ENCODE data around the gene KRTAP5-3.

Gene KRTAP5-3

GRCh38 chr11:1566381-1567051 is 41.7 kb downstream of the KRTAP5-3 start:
- Histone ChIP-seq H3K9me3 (no peaks in the 10 kb centered on the region), H3K4me1 (no peaks in the 10 kb centered on the region), H3K27me3 (ENCODE audit: low read depth) (no peaks in the 10 kb centered on the region), H3K4me3 (no peak overlapping the region), H3K36me3 (replicated peaks) (no peaks in the 10 kb centered on the region)
- peak in 1 of 2 experiments; percentile 9 for DNase-seq (ENCODE audit: low spot score in 2 of 2)
- in situ Hi-C loops (cut with MboI; ENCODE audit: low sequenced_read_pairs), result no loop called here

- Histone ChIP-seq H3K36me3 (replicated peaks) (no peaks in the 10 kb centered on the region), H3K4me3 (no peak overlapping the region), H3K9me3 (no peaks in the 10 kb centered on the region), H3K27me3 (ENCODE audit: low read depth) (no peaks in the 10 kb centered on the region), H3K4me1 (no peaks in the 10 kb centered on the region)
- peak in 1 of 2 experiments; percentile 7 for DNase-seq (ENCODE audit: low spot score in 2 of 2)
- in situ Hi-C loops (cut with MboI; ENCODE audit: low sequenced_read_pairs), result no loop called here
Observed at GRCh38 chr11:1565904-1566247, 42.4 kb downstream of the KRTAP5-3 start.

DNA sequence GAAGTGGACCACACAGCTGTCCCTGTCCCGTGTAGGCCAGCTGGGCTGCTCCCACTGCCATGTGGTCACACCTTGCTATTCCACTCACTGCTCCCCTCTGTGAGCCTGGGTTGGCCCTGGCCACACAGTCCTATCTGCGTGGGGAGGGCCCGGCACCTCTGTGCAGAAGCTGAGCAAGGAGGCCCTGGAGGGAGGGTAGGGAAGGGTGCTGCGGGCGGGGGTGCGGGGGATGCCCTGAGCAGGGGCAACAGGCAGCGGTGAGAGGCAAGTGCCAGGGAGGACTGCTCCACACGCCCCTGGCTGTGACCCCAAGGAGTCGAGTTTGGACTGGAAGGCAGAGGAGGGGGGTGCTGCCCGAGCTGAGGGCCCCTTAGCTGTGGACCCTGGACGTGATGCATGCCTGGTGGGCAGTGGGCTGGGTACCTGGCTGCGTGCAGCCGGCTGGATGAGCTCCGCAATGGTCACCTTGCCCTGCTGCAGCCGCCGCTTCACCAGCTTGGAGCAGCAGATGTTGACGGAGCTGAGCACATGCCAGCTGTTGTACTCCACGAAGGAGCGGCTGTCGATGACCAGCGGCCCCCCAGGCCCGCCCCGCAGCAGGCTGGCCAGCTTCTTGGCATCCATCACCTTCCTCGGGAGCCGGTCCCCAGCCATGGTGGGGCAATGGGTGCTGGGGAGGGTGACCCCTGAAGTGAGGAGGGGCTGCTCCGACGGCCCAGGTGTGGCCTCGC is 42.9 kb downstream of the KRTAP5-3 start:
- DNase-seq (ENCODE audit: low spot score in 2 of 2), result peak in 1 of 2 experiments; percentile 6
- Histone ChIP-seq H3K4me1 (no peaks in the 10 kb centered on the region), H3K36me3 (replicated peaks) (no peaks in the 10 kb centered on the region), H3K27me3 (ENCODE audit: low read depth) (no peaks in the 10 kb centered on the region), H3K9me3 (no peaks in the 10 kb centered on the region), H3K4me3 (no peak overlapping the region)
- in situ Hi-C loops (cut with MboI; ENCODE audit: low sequenced_read_pairs), result no loop called here

- in situ Hi-C loops (cut with MboI; ENCODE audit: low sequenced_read_pairs), result no loop called here
- DNase-seq (ENCODE audit: low spot score in 2 of 2), result peak in 1 of 2 experiments; percentile 67
Observed at GRCh38 chr11:1564535-1565172, 43.6 kb downstream of the KRTAP5-3 start.

GRCh38 chr11:1563697-1564534 is 44.3 kb downstream of the KRTAP5-3 start:
- in situ Hi-C loops (cut with MboI; ENCODE audit: low sequenced_read_pairs), result no loop called here
- H3K4me1 ChIP-seq, result no peaks in the 10 kb centered on the region
- no peaks in the 10 kb centered on the region for H3K27me3 ChIP-seq (ENCODE audit: low read depth)
- H3K9me3 ChIP-seq, result no peaks in the 10 kb centered on the region
- no peaks in the 10 kb centered on the region for H3K36me3 ChIP-seq (replicated peaks)
- DNase-seq (ENCODE audit: low spot score in 2 of 2), result no peak
- no peak overlapping the region for H3K4me3 ChIP-seq

More at GRCh38 chr11:1564535-1565172, 43.6 kb downstream of the KRTAP5-3 start:
- H3K9me3 ChIP-seq, result no peaks in the 10 kb centered on the region
- no peaks in the 10 kb centered on the region for H3K4me1 ChIP-seq
- H3K4me3 ChIP-seq, result no peak overlapping the region
- H3K27me3 ChIP-seq (ENCODE audit: low read depth), result no peaks in the 10 kb centered on the region
- no peaks in the 10 kb centered on the region for H3K36me3 ChIP-seq (replicated peaks)

GRCh38 chr11:1563149-1563638 is 45.1 kb downstream of the KRTAP5-3 start:
- in situ Hi-C loops (cut with MboI; ENCODE audit: low sequenced_read_pairs), result no loop called here
- H3K4me3 ChIP-seq, result no peak overlapping the region
- no peaks in the 10 kb centered on the region for H3K36me3 ChIP-seq (replicated peaks)
- H3K9me3 ChIP-seq, result no peaks in the 10 kb centered on the region
- no peak for DNase-seq (ENCODE audit: low spot score in 2 of 2)
- H3K27me3 ChIP-seq (ENCODE audit: low read depth), result no peaks in the 10 kb centered on the region
- no peaks in the 10 kb centered on the region for H3K4me1 ChIP-seq

DNA sequence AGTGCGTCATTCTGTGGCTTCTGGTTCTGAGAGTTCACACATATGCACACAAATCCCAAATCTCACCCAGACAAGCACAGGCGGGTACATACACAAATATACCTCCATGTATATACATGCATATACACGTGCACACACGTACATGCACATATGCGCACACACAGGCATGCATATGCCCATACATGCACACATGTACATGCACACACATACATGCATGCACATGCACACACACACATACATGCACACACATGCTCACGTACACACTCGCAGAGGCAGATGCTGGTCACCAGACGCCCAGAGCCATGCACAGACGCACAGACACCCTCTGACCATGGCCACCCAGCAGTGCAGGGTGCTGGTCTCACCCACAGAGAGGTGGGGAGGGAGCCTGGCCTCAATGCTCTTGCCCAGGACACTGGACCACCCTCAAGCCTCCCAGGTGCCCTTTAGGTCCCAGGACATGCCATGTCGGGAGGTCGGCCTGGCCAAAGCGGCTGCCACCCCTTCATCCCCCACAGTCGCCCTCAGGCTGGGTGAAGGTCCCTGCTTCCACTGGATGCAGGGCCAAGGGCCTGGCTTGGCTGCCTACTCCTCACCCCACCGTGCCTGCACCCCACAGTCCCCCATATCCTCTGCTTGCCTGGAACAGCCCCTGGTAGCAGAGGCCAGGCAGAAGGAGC is 45.7 kb downstream of the KRTAP5-3 start:
- no peaks in the 10 kb centered on the region for H3K4me1 ChIP-seq
- H3K9me3 ChIP-seq, result no peaks in the 10 kb centered on the region
- no peaks in the 10 kb centered on the region for H3K36me3 ChIP-seq (replicated peaks)
- no peak overlapping the region for H3K4me3 ChIP-seq
- in situ Hi-C loops (cut with MboI; ENCODE audit: low sequenced_read_pairs), result no loop called here
- no peaks in the 10 kb centered on the region for H3K27me3 ChIP-seq (ENCODE audit: low read depth)
- no peak for DNase-seq (ENCODE audit: low spot score in 2 of 2)

- H3K36me3 ChIP-seq (replicated peaks), result no peaks in the 10 kb centered on the region
- in situ Hi-C loops (cut with MboI; ENCODE audit: low sequenced_read_pairs), result no loop called here
Observed at GRCh38 chr11:1561955-1562354, 46.3 kb downstream of the KRTAP5-3 start.

DNA sequence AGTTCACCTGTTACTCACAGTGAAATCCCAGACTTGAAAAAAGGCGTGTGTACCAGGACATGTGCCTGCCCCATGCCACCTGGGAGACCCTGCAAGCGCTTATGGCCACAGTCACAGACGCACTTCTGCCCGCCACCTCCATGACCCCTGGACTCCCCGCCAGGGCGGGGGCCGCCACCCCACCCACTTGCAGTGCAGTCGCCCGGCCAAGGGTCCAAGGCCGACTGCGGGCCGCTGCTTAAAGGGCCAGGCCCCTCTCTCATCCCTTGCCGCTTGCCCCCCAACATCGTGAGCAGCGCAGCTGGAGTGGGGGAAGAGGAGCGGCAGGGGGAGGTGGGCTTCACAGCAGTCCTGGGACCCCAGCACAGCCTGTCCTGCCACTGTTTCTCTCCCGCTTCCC is 47.0 kb downstream of the KRTAP5-3 start:
- Histone ChIP-seq H3K4me3 (no peak overlapping the region), H3K36me3 (replicated peaks) (no peaks in the 10 kb centered on the region), H3K27me3 (ENCODE audit: low read depth) (no peaks in the 10 kb centered on the region), H3K9me3 (no peaks in the 10 kb centered on the region), H3K4me1 (no peaks in the 10 kb centered on the region)
- DNase-seq (ENCODE audit: low spot score in 2 of 2), result no peak
- in situ Hi-C loops (cut with MboI; ENCODE audit: low sequenced_read_pairs), result no loop called here

More at GRCh38 chr11:1561955-1562354, 46.3 kb downstream of the KRTAP5-3 start:
- Histone ChIP-seq H3K4me1 (no peaks in the 10 kb centered on the region), H3K4me3 (no peak overlapping the region), H3K9me3 (no peaks in the 10 kb centered on the region), H3K27me3 (ENCODE audit: low read depth) (no peaks in the 10 kb centered on the region)
- DNase-seq (ENCODE audit: low spot score in 2 of 2), result no peak

DNA sequence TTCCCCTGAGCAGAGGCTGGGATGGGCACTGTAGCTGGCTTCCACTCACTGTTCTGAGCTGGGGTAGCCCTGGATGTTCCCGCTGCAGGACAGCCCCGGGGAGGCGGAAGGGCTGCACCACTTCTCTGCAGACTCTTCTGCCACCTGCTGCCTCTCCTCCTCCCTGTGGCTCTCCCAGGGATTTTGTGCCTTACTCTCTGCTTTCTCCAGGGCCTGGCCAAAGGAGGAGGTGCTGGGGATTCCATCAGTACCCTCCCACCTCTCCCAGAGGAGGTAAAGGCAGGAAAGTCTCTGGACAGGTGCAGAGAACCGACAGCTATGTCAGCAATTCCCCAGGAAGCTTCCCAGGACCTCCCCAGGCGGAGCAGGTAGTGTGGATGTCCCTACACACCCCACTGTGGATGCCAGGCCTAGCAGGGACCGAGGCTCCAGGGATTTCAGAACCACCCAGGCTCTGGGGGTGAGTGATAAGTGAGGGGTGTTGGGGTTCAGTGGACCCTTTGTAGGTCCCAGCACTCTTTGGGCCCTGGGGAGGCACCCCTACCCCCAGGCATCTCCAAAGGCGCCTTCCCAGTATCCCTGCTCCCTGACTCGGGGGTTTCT is 47.5 kb downstream of the KRTAP5-3 start:
- Histone ChIP-seq H3K36me3 (replicated peaks) (no peaks in the 10 kb centered on the region), H3K4me1 (no peaks in the 10 kb centered on the region)
- in situ Hi-C loops (cut with MboI; ENCODE audit: low sequenced_read_pairs), result no loop called here

DNA sequence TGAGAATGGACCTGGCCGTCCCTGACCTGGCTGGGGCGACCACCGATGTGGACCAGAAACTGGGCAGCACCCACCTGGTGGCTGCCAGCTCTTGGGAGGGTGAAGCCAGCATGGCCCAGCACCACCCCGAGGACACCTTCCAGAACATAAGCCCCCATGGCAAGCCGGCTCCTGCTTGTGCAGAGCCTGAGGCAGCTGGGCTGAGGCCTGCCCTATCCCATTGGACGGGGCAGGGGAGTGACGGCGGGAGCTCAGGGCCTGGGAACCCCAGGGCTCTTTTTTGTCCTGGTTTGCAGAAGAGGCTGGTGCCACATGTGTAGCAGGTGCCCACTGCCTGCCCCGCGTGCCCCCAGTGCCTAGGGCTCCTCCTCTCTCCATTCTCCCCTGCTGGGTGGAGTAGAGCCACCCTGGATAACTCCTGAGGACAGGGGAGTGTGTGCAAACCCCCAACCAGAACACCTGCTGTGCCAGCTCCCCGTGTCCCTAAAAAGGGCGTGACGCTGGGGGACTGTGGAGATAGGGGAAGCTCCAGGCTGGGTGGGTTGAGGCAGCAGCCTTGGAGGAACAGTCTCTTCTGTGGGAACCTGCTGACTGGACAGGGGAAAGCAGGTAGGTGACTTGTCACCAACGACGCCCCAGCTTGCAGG is 48.1 kb downstream of the KRTAP5-3 start:
- Histone ChIP-seq H3K4me1 (no peaks in the 10 kb centered on the region), H3K36me3 (replicated peaks) (no peaks in the 10 kb centered on the region), H3K27me3 (ENCODE audit: low read depth) (no peaks in the 10 kb centered on the region), H3K4me3 (no peak overlapping the region), H3K9me3 (no peaks in the 10 kb centered on the region)
- in situ Hi-C loops (cut with MboI; ENCODE audit: low sequenced_read_pairs), result no loop called here
- no peak for DNase-seq (ENCODE audit: low spot score in 2 of 2)

More for the DNA sequence above, 47.5 kb downstream of the KRTAP5-3 start:
- no peaks in the 10 kb centered on the region for H3K27me3 ChIP-seq (ENCODE audit: low read depth)
- no peaks in the 10 kb centered on the region for H3K9me3 ChIP-seq
- no peak for DNase-seq (ENCODE audit: low spot score in 2 of 2)
- no peak overlapping the region for H3K4me3 ChIP-seq

DNA sequence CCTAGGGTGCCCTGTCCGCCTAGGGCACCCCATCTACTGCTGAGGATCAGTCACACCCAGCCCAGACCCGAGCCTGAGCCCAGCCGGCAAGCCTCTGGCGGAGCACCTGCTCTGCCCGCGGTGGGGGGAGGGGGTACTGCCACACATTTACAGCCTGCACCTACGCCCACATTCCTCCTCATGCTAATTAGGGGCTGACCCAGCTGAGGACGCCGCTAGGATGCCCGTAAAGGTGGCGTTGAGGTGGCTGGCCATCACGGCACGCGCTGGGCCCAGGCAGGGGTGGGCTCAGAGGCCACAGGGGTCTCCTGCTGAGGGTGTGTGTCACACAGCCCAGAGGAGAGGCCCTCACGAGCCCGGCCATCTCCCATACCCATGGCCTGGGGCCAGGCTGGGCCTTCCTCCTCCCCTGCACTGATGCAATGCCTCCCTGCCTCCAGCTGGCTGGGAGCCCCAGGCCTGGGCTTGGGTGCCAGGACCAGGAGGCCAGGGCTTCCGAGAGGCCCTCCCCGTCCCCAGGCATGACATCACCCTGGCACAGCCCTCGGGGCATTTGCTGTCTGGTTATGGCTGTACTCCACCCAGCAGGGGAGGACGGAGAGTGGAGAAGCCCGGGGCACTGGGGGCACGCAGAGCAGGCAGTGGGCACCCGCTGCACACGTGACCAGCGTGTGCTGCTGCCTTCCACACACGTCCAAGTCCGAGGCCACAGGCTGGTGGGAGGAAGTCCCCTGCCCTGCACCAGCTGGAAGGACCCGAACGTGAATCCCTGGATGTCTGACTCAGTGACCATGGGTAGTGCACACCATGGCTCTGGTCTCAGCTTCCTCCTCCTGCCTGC is 48.9 kb downstream of the KRTAP5-3 start:
- no peaks in the 10 kb centered on the region for H3K9me3 ChIP-seq
- no peak for DNase-seq (ENCODE audit: low spot score in 2 of 2)
- in situ Hi-C loops (cut with MboI; ENCODE audit: low sequenced_read_pairs), result no loop called here
- H3K36me3 ChIP-seq (replicated peaks), result no peaks in the 10 kb centered on the region
- H3K4me3 ChIP-seq, result no peak overlapping the region
- H3K4me1 ChIP-seq, result no peaks in the 10 kb centered on the region
- no peaks in the 10 kb centered on the region for H3K27me3 ChIP-seq (ENCODE audit: low read depth)

All from HAP-1 (cell line).